Naive thymus-derived CD8-positive, alpha-beta T cell (primary cell): ENCODE results near the gene CHERP. TPM values are rescaled to one million over a fixed set of nuclear protein-coding genes. Genes with fewer than 3 reads are reported as not detected.
A peak's percentile ranks its signal among the peaks of the same experiment; 100 is the strongest.
"Not testable (repeated sequence)": the region's sequence is repeated elsewhere in the genome, so short reads cannot be mapped to it uniquely, and the experiment has no call there.

Source experiments
- ATAC-seq, 2 donors: fragments of 150-1000 bp; cut with Tn5 transposase in 1 of 2; sonication (Bioruptor Pico), chemical (Tn5 transposase) in 1 of 2; 1 replicate in 1 of 2; 2 replicates in 1 of 2; pipeline ENCODE4 v1.10.0; 2021; ENCODE audit warnings: mild to moderate bottlenecking in 2 of 2, moderate library complexity in 2 of 2
- POLR2A ChIA-PET: fragments of 350-600 bp; sonication (Branson Sonifier 250); formaldehyde crosslinking; loops from one replicate; lab custom pipeline; 2021; ENCODE audit warnings: antibody characterized with exemption; lab: Charles Lee
- DNase-seq, 10 donors: peaks; one replicate each; pipeline versions ENCODE4 v3.0.0 to v3.0.0-alpha.2; 2020 to 2022
- H3K27ac Mint-ChIP-seq, 10 donors: one replicate each; pipeline ENCODE4 v1.8.0; 2020 to 2022; ENCODE audit warnings: mild to moderate bottlenecking in 10 of 10, mixed read lengths in 10 of 10, moderate library complexity in 4 of 10, inconsistent platforms in 1 of 10
- H3K27me3 Mint-ChIP-seq, 5 donors: one replicate each; pipeline ENCODE4 v1.8.0; 2021 to 2022; ENCODE audit warnings: mixed read lengths in 5 of 5
- H3K36me3 Mint-ChIP-seq, 3 donors: one replicate each; pipeline ENCODE4 v1.8.0; 2020 to 2022; ENCODE audit warnings: mixed read lengths in 3 of 3, mild to moderate bottlenecking in 2 of 3, inconsistent platforms in 1 of 3
- H3K4me1 Mint-ChIP-seq, 4 donors: one replicate each; pipeline ENCODE4 v1.8.0; 2021 to 2022; ENCODE audit warnings: mixed read lengths in 4 of 4
- H3K4me3 Mint-ChIP-seq, 10 donors: one replicate each; pipeline ENCODE4 v1.8.0; 2020 to 2022; ENCODE audit warnings: mild to moderate bottlenecking in 10 of 10, mixed read lengths in 10 of 10, moderate library complexity in 6 of 10, inconsistent platforms in 1 of 10
- H3K9me3 Mint-ChIP-seq, 9 donors: one replicate each; pipeline ENCODE4 v1.8.0; 2020 to 2022; ENCODE audit warnings: mixed read lengths in 9 of 9, mild to moderate bottlenecking in 3 of 9, inconsistent platforms in 1 of 9, moderate library complexity in 1 of 9
- polyA plus RNA-seq, 3 donors: library from polyadenylated mRNA; unstranded; fragments of 300-500 nt; fragmentation: Illumina TruSeq; gene quantifications; one replicate each; pipeline ENCODE4 v1.2.3, GENCODE V29; 2021
- total RNA-seq, 8 experiments: library from RNA in 2 of 8; stranded (reverse) in 2 of 8; gene quantifications; one replicate each; pipeline ENCODE4 v1.2.3 and lab custom pipeline; 2021 to 2026

The CHERP gene
- total and polyA plus RNA-seq, 5 experiments from 2014 or later = 4.7 to 82.0 (median 17.8) TPM

DNA sequence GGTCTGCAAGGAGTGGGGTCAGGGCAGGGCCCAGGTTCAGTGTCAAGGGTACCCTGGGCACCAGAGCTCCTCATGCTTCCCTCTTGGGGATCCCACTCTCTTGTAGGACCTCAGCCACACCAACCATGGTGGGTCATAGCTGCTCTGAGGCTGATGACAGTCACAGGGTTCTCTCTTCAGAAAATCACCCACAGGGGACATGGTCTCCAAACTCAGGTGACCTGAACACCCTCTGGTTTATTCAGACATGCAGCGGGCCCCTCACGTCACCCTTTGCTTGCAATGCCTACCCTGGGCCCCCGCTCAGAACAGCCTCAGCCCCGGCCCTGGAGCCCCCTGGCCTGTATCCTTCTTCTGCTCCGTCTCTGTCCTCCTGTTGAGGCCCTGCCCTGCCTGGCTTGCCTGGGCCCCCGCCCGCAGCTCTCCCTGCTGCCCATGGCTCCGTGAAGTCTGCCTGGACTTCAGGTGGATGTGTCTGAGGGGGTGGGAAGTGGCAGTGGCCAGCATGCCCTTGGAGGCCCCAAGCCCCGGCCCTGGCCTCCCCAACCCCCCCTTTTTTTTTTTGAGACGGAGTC lies 20.4 kb downstream of the CHERP start:
- POLR2A ChIA-PET = no interaction called here
- ATAC-seq (no peak), DNase-seq (no peak)
- peaks cover 0 to 6% (median 5%) of the 10 kb centered on the region in 4 donors for H3K4me1 Mint-ChIP-seq
- H3K9me3 Mint-ChIP-seq = no peaks in the 10 kb centered on the region
- H3K27me3 Mint-ChIP-seq = no peaks in the 10 kb centered on the region
- no peak overlapping the region for H3K4me3 Mint-ChIP-seq
- no peak overlapping the region for H3K27ac Mint-ChIP-seq
- H3K36me3 Mint-ChIP-seq = peaks cover 0 to 83% (median 9%) of the 10 kb centered on the region in 3 donors

DNA sequence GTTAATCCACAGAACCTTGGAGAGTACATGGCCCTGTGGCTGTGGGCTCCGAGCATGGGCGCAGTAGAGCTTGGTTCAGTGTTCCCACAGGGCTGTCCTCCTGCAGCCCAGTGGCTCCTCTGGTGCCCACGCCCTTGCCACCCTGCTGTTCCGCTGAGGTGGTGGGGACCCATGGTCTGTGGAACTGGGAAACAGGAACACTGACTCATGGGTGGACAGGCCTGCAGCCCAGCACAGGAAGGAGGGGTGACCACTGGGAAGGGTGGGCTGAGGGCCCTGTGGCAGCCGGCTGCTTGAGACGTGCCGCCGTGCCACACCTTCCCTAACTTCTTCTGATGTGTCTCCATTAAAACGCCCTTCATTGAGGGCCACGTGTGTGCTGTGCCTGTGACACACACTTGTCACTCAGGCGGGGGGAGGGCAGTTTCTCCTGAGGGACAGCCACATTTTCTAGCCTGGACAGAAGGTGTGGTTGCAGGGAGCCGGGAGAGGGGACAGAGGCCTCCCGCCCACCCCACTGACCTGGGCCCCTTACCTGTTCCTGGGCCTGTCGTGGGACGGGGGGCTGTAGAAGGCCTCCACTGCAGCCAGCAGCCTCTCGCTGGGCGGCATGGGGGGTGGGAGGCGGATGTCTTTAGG lies 21.1 kb downstream of the CHERP start:
- Mint-ChIP-seq H3K9me3 (no peaks in the 10 kb centered on the region), H3K4me1 (peaks cover 0 to 7% (median 6%) of the 10 kb centered on the region in 4 donors), H3K36me3 (peaks cover 0 to 80% (median 9%) of the 10 kb centered on the region in 3 donors), H3K27me3 (no peaks in the 10 kb centered on the region), H3K4me3 (no peak overlapping the region), H3K27ac (peak overlapping the region in 2 of 10 donors; percentile 43 to 62)
- no peak for ATAC-seq
- no peak for DNase-seq
- POLR2A ChIA-PET = no interaction called here

DNA sequence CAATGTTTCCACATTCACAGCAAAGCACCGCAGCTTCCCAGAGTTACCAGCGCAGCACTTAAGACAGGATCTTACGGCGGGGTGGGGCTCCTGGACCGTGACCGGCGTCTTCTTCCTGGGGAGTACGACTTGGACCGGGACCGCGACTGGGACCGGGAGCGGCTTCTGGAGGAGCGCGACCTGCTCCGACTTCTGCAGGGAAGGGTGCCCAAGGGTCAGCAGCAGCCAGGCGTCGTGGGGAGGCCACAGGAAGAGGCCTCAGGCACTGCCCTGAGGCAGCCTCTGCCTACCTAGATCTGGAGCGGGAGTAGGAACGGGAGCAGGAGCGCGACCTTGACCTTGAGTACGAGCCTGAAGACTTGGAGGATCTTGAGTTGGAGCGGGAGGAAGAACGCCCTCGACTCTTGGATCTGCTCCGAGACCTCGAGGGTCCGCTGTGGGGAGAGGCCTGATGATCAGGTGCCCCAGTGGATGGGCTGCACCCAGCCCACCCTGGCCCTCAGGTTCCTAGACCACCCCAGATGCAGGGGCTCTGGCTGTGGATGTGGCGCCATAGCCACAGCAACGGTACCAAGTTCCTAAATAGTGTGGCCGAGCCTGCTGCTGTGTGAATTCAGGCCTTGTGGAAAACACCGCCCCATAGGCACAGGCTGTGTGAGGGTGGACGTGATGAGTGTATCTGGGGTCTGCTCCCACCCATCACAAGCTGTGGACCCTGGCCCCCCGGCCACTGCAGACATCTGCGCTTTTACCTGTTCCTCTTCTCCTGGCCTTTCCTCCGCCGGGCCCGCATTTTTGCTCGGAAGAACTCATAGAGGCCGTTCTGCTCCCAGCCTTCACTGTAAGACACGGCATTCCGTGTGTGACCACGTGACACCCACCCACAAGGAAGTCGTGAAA lies 21.9 kb downstream of the CHERP start:
- H3K27ac Mint-ChIP-seq = peak overlapping the region in 3 of 10 donors; percentile 43 to 62 (median 53)
- H3K9me3 Mint-ChIP-seq = no peaks in the 10 kb centered on the region
- ATAC-seq (no peak), DNase-seq (no peak)
- peaks cover 0 to 7% (median 6%) of the 10 kb centered on the region in 4 donors for H3K4me1 Mint-ChIP-seq
- H3K27me3 Mint-ChIP-seq = no peaks in the 10 kb centered on the region
- H3K36me3 Mint-ChIP-seq = peaks cover 0 to 73% (median 9%) of the 10 kb centered on the region in 3 donors
- H3K4me3 Mint-ChIP-seq = no peak overlapping the region
- POLR2A ChIA-PET = no interaction called here

DNA sequence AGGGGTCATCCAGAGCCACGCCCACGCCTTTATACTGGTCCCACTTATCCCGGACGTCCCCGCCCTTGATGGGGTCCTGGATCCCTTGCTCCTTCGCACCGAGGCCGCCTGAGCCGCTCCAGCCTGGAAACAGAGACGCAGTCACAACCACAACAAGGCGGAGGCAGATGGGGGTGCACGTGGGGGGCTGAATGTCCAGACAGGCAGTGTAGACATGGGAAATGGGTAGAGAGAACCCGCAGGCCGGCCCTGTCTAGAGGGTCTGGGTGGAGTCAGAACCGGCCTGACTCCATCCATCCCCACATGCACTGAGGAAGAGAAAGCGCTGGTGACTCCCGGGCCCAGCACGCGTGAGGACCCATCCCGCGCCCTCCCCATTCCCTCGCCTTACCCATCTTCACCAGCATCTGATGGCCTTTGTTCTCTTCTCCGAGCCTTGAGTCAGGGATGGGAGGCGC lies 23.0 kb downstream of the CHERP start:
- Mint-ChIP-seq H3K4me3 (peak overlapping the region in 1 of 10 donors; percentile 29), H3K9me3 (no peaks in the 10 kb centered on the region), H3K36me3 (peaks cover 0 to 66% (median 9%) of the 10 kb centered on the region in 3 donors), H3K27me3 (no peaks in the 10 kb centered on the region), H3K27ac (peak overlapping the region in 1 of 10 donors; percentile 53), H3K4me1 (peaks cover 0 to 7% (median 6%) of the 10 kb centered on the region in 4 donors)
- POLR2A ChIA-PET = interaction anchor here (1.4 kb wide), 1 partner anchor 72 kb away, joined by 3 read pairs; no protein-coding TSS in a partner anchor
- DNase-seq (no peak), ATAC-seq (no peak)

DNA sequence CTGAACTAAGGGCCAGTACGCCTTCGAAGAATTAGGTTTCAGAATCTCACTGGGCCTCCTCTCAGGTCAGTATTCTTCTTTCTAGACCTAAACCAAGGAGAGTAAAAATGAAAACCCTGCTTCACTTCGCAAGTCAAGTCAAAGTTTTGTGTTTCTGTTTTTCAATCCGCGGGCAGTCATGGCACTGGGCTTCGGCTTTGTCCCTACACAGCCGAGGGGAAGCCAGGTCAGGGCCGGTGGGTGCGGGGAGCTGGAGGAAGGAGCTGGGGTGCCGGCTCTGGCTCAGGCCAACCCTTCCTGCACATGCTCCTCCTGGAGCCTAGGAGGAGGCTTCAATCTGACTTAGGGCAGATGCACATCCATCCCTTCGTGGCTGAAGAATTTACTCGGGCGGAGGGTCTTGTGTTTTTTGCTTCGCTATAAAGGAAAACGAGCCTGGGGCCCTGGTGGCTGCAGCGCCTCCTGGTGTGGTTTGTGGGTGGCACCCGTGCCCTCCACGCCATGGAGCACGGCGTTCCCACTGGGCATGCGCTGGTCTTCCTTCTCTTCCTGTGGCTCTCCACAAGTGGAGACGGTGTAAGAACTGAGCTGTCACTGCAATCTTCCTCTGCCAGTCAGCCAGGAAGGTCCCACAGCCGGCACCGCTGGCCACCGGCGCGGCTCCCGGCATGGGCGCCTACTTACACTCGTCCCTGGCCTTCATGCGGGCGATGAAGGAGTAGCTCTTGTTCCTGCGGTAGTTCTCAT lies 23.6 kb downstream of the CHERP start:
- no peaks in the 10 kb centered on the region for H3K27me3 Mint-ChIP-seq
- ATAC-seq = no peak
- peak overlapping the region in 3 of 10 donors; percentile 22 to 53 (median 48) for H3K27ac Mint-ChIP-seq
- no peak for DNase-seq
- no peak overlapping the region for H3K4me3 Mint-ChIP-seq
- peaks cover 0 to 61% (median 9%) of the 10 kb centered on the region in 3 donors for H3K36me3 Mint-ChIP-seq
- POLR2A ChIA-PET = interaction anchor here (0.5 to 1.4 kb wide), 2 partner anchors 72 to 121 kb away, joined by 3 to 4 read pairs; no protein-coding TSS in a partner anchor
- H3K9me3 Mint-ChIP-seq = no peaks in the 10 kb centered on the region
- H3K4me1 Mint-ChIP-seq = peaks cover 0 to 7% (median 6%) of the 10 kb centered on the region in 4 donors

DNA sequence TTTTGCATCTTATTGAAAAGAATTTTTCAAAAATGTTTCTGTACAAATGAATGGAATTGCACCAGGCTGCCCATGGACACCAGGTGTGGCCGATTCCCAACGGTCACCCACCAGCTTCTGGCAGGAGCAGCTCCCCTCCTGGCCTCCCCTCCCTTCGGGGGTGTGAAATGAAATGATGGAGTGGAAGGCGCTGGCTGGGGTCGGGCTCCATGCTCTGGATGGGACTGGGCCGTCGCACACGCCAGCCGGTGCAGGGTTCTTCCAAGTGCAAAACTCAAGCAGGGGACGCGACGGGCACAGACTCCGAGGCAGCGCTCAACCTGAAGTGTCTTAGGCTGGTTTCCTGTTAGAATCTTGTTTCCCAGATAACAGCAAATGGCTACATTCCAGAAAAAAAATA lies 24.2 kb downstream of the CHERP start:
- POLR2A ChIA-PET = interaction anchor here (0.5 to 1.4 kb wide), 3 partner anchors 10 to 121 kb away, joined by 3 to 4 read pairs (median 4); no protein-coding TSS in a partner anchor
- peak overlapping the region in 1 of 10 donors; percentile 46 for H3K27ac Mint-ChIP-seq
- DNase-seq (no peak), ATAC-seq (no peak)
- H3K9me3 Mint-ChIP-seq = no peaks in the 10 kb centered on the region
- no peak overlapping the region for H3K4me3 Mint-ChIP-seq
- H3K36me3 Mint-ChIP-seq = peaks cover 0 to 57% (median 9%) of the 10 kb centered on the region in 3 donors
- H3K4me1 Mint-ChIP-seq = peaks cover 0 to 7% (median 6%) of the 10 kb centered on the region in 4 donors
- H3K27me3 Mint-ChIP-seq = no peaks in the 10 kb centered on the region

DNA sequence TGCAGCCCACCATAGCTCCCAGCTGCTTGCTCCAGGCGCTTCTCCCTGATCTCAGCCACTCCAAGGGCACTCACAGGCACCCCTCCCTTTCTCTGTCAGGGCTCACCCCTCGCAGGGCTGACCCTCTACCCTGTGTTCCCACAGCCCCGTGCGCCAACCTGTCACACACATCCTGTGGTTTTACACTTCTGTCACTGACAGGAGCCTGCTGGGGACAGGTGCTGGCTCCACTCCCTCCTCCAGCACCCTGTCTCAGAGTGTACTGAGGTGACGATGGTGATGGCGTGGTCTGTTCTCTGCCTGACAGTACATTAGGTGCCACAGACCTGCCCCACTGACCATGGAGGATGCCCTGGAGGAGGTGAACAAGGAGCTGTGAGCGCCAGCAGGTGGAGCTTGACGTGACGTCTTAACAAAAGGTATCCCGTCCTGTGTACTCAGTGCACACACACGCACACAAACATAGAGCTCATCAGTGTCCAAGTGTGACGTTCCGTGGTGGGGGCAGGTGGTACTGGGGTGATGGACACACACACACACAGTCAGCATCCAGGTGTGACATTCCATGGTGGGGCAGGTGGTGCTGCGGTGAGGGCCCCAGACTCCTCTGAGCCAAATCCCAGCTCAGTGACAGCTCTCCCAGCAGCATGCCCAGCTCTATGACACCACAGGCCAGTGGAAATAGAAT lies 25.2 kb downstream of the CHERP start:
- Mint-ChIP-seq H3K36me3 (peaks cover 0 to 55% (median 9%) of the 10 kb centered on the region in 3 donors), H3K27ac (peak overlapping the region in 4 of 10 donors; percentile 47 to 62 (median 54)), H3K27me3 (no peaks in the 10 kb centered on the region), H3K9me3 (no peaks in the 10 kb centered on the region), H3K4me1 (peaks cover 0 to 7% (median 6%) of the 10 kb centered on the region in 4 donors), H3K4me3 (peak overlapping the region in 1 of 10 donors; percentile 24)
- POLR2A ChIA-PET = interaction anchor here (0.6 to 1.3 kb wide), 2 partner anchors 11 to 929 kb away, joined by 3 to 4 read pairs; no protein-coding TSS in a partner anchor
- DNase-seq (no peak), ATAC-seq (peak; percentile 19 to 20)

DNA sequence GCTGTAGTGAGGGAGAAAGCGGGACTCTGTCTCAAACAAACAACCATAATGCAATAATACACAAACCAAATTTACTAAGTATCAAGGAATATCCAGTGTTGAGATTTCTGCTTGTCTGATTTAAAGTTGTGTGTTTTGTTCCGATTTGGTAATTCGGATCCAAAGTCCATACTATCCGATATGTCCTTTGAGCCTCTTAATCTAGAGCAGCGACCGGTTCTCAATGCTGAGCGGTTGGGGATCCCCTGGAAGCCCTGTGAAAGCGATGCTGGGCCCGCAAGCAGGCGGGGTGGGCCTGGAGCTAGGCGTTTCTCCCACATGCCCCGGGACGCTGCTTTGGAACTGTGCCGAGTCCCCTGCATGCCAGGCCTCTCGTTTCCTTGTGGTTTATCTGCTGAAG lies 25.9 kb downstream of the CHERP start:
- no peak overlapping the region for H3K4me3 Mint-ChIP-seq
- POLR2A ChIA-PET = interaction anchor here (0.5 to 0.6 kb wide), 2 partner anchors 365 to 928 kb away, joined by 3 to 5 read pairs; no protein-coding TSS in a partner anchor
- H3K36me3 Mint-ChIP-seq = peaks cover 0 to 56% (median 9%) of the 10 kb centered on the region in 3 donors
- ATAC-seq (no peak), DNase-seq (no peak)
- H3K4me1 Mint-ChIP-seq = peaks cover 0 to 7% (median 6%) of the 10 kb centered on the region in 4 donors
- H3K9me3 Mint-ChIP-seq = no peaks in the 10 kb centered on the region
- H3K27ac Mint-ChIP-seq = peak overlapping the region in 5 of 10 donors; percentile 5 to 61 (median 34)
- no peaks in the 10 kb centered on the region for H3K27me3 Mint-ChIP-seq

DNA sequence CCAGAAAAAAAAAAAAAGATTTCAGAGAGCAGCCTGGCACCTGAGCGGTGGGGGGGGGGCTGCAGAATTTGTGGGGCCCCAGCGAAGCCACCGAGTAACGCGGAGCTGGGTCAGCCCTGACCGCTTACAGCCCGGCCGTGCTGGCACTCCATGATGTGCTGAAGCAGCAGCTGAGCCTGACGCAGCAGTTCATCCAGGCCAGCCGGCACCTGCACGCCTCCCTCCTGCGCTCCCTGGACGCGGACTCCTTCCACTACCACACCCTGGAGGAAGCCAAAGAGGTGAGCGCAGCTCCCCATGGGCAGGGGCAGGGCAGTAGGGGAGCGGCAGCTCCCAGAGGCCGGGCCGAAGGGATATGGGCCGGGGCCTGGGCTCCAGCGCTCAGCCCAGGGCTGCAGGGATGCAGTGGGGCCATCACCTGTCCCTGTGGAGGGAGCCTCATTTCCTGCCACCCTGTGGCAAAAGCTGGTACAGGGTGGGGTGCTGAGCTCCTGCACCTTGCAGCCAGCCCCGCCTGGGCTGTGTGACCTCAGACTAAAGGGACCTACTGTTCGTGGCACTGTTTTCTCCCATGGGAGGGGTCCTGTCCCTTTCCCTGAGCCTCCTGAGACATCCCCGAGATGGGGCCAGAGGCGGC lies 27.7 kb downstream of the CHERP start:
- no peak overlapping the region for H3K4me3 Mint-ChIP-seq
- ATAC-seq (no peak), DNase-seq (no peak)
- no peaks in the 10 kb centered on the region for H3K27me3 Mint-ChIP-seq
- peaks cover 0 to 7% (median 6%) of the 10 kb centered on the region in 4 donors for H3K4me1 Mint-ChIP-seq
- POLR2A ChIA-PET = no interaction called here
- H3K36me3 Mint-ChIP-seq = peaks cover 0 to 42% (median 4%) of the 10 kb centered on the region in 3 donors
- H3K27ac Mint-ChIP-seq = no peak overlapping the region
- no peaks in the 10 kb centered on the region for H3K9me3 Mint-ChIP-seq

DNA sequence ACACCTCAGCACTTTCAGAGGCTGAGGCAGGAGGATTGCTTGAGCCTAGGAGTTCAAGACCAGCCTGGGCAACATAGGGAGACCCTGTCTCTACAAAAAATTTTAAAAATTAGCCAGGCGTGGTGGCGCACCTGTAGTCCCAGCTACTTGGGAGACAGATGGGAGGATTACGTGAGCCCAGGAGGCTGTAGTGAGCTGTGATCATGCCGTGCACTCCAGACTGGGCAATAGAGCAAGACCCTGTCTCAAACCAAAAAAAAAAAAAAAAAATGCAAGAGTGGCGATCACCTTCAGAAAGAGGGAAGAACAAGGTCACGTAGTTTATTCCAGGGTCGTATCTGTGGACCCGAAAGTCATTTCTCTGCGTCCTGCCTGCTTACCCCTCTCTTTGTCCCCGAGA lies 29.6 kb downstream of the CHERP start:
- H3K4me1 Mint-ChIP-seq, POLR2A ChIA-PET, DNase-seq, H3K4me3 Mint-ChIP-seq, H3K27ac Mint-ChIP-seq, H3K27me3 Mint-ChIP-seq, H3K9me3 Mint-ChIP-seq, ATAC-seq: not testable (repeated sequence)
- peaks cover 0 to 28% (median 4%) of the 10 kb centered on the region in 3 donors for H3K36me3 Mint-ChIP-seq
